GM10847 (cell line): ENCODE results near the gene DPRX.

Experiments used
- POLR2A ChIP-seq: IDR thresholded peaks from 2 replicates; pipeline ENCODE4 v1.6.1; 2011; ENCODE audit not compliant: insufficient read length; ENCODE audit errors: extremely low read depth

DPRX gene

GRCh38 chr19:53662209-53662608 lies 30.4 kb downstream of the DPRX start:
- TF ChIP-seq POLR2A, result no peak

GRCh38 chr19:53664152-53664551 lies 32.4 kb downstream of the DPRX start:
- no peak for TF ChIP-seq POLR2A

GRCh38 chr19:53664760-53665159 lies 33.0 kb downstream of the DPRX start:
- TF ChIP-seq POLR2A, result no peak

- TF ChIP-seq POLR2A, result no peak
Observed at GRCh38 chr19:53670345-53670744, 38.5 kb downstream of the DPRX start.

DNA sequence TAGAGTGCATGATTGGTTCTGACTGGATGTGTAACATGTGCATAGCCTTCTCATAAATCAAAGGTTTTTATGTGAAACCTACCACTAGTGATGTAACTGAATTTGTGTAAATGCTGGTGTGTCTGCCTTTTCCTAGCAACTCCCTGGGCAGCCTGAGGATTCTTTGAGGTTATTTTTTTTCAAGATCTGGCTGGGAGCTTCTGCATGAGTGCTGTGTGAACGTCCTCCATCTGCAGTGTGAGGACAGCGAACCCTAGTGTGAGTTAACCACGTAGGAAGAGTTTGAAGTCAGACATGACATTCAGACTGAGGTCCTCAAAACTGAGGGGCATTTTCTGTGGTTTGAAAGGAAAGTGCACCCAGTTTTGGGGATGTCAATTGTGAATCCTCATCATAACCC lies 39.9 kb downstream of the DPRX start:
- no peak for TF ChIP-seq POLR2A
